Gastroesophageal sphincter (tissue), 3 donors: ENCODE data around the gene GLTP.

ENCODE experiments used
- EP300 ChIP-seq: sonication (generic); formaldehyde crosslinking; IDR thresholded peaks from one replicate; pipeline ENCODE4 v1.6.1; 2017; ENCODE audit warnings: antibody characterized with exemption, mild to moderate bottlenecking
- POLR2A ChIP-seq, 2 donors: fragments of 450-650 bp; IDR thresholded peaks; one replicate each; pipeline ENCODE4 v1.6.1; 2017; ENCODE audit warnings: antibody characterized with exemption in 2 of 2, mild to moderate bottlenecking in 2 of 2, moderate library complexity in 1 of 2
- POLR2AphosphoS5 ChIP-seq: sonication (generic); formaldehyde crosslinking; IDR thresholded peaks from one replicate; pipeline ENCODE4 v1.6.1; 2017; ENCODE audit warnings: antibody characterized with exemption
- TF ChIP-seq, protein P1 (sequence below), 4 experiments: fragments of 200-600 bp in 2 of 4; fragments of 450-650 bp in 2 of 4; sonication (generic) in 1 of 4; IDR thresholded peaks; one replicate each; pipeline ENCODE4 v1.5.1; 2017 to 2019; ENCODE audit warnings: antibody characterized with exemption in 4 of 4, mild to moderate bottlenecking in 2 of 4, moderate library complexity in 2 of 4

DNA sequence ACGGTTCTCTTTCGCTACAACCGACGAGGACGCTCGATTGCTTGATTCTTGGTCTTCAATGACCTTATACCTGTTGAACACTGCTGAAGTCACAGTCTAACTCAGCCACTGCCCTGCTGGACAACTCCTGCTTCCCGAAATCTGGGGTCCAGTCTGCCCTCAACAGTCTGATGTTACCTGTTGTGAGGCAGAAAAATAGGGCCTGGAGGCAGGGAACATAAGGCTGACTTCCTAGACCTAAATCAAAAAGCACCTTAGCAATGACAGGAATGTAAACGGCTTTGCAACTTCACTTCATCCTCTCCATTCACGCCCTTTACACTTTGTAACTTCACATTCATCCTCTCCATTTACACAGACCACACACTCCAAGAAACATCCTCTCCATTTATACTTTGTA lies 597 bp upstream of the GLTP start:
- no peak for TF ChIP-seq EP300
- no peak for TF ChIP-seq POLR2A (IDR thresholded peaks at IDR 0.05)
- TF ChIP-seq, protein P1, sequence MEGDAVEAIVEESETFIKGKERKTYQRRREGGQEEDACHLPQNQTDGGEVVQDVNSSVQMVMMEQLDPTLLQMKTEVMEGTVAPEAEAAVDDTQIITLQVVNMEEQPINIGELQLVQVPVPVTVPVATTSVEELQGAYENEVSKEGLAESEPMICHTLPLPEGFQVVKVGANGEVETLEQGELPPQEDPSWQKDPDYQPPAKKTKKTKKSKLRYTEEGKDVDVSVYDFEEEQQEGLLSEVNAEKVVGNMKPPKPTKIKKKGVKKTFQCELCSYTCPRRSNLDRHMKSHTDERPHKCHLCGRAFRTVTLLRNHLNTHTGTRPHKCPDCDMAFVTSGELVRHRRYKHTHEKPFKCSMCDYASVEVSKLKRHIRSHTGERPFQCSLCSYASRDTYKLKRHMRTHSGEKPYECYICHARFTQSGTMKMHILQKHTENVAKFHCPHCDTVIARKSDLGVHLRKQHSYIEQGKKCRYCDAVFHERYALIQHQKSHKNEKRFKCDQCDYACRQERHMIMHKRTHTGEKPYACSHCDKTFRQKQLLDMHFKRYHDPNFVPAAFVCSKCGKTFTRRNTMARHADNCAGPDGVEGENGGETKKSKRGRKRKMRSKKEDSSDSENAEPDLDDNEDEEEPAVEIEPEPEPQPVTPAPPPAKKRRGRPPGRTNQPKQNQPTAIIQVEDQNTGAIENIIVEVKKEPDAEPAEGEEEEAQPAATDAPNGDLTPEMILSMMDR (IDR thresholded peaks at IDR 0.05) = no peak
- TF ChIP-seq POLR2AphosphoS5 = no peak
